Measurements from ENCODE around the gene KCTD21.

DNA sequence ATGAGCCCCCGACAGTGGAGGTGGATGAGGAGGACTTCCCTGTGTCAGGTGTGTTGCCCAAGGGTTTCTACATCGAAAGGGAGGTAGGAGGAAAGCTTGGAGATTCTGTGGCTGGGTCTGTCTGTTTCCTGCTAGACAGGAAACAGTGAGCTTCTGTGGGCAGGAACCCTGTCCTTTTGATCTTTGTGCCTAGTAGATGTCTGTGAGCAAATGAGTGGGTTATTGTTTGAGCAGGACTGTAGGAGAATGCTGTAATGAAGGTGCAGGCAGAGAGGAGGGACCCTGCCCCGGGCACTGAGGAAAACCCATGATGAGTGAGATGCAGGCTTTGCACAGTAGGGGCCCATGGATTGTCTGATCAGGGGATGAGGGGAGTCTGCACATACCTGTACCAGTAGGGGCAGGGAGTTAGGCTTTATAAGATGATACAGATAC lies 14.3 kb upstream of the KCTD21 start:
- no peak for TF ChIP-seq GATA2 (IDR thresholded peaks at IDR 0.05; ENCODE audit: low read depth, low read length)
- no peak for TF ChIP-seq GATA3 (IDR thresholded peaks at IDR 0.05; ENCODE audit: low read depth, low read length)
